Muscle of leg (tissue), 11 donors: ENCODE data around the gene AGAP3. TPM values are rescaled to one million over a fixed set of nuclear protein-coding genes. Genes with fewer than 3 reads are reported as not detected.

Experiments
- DNase-seq: peaks from one replicate; pipeline ENCODE4 v3.0.0; 2013
- H3K27ac ChIP-seq: one replicate; pipeline ENCODE4 v1.5.1; 2013; ENCODE audit warnings: mild to moderate bottlenecking, low read length, control low read depth
- H3K27me3 ChIP-seq: one replicate; pipeline ENCODE4 v1.6.1; 2013; ENCODE audit warnings: low read length; ENCODE audit not compliant: control insufficient read depth, insufficient read depth
- H3K36me3 ChIP-seq: one replicate; pipeline ENCODE4 v1.6.1; 2013; ENCODE audit warnings: low read length; ENCODE audit not compliant: control insufficient read depth, insufficient read depth
- H3K4me1 ChIP-seq: one replicate; pipeline ENCODE4 v1.6.1; 2013; ENCODE audit warnings: low read length; ENCODE audit not compliant: control insufficient read depth, insufficient read depth
- H3K4me3 ChIP-seq: one replicate; pipeline ENCODE4 v1.5.1; 2013; ENCODE audit warnings: low read length, control low read depth
- H3K9me3 ChIP-seq: replicated peaks from 2 replicates; pipeline ENCODE4 v1.6.1; 2013; ENCODE audit warnings: low read depth, low read length; ENCODE audit not compliant: control insufficient read depth
- WGBS: methylation state at CpG from one replicate; pipeline ENCODE4 v1.1.5; 2013; ENCODE audit warnings: missing lambda C conversion rate; ENCODE audit not compliant: insufficient coverage; 5-methylcytosine and 5-hydroxymethylcytosine counted together
- polyA plus RNA-seq, 8 donors: library from polyadenylated mRNA; unstranded; fragments of 120-200 nt; gene quantifications; one replicate each; pipeline versions ENCODE4 v1.2.1 to v1.2.3, GENCODE V29; 2013; ENCODE audit warnings: inconsistent platforms in 1 of 8, low replicate concordance in 1 of 8; ENCODE audit not compliant: insufficient read length in 8 of 8, insufficient read depth in 1 of 8
- total RNA-seq: library from RNA; stranded (reverse); fragments of 120-200 nt; gene quantifications from one replicate; pipeline ENCODE4 v1.2.4, GENCODE V29; 2013

AGAP3 gene
- total and polyA plus RNA-seq, 9 donors, result 37.0 to 95.4 (median 74.6) TPM

- Histone ChIP-seq H3K9me3 (no peaks in the 10 kb centered on the region), H3K27me3 (peaks cover 3% of the 10 kb centered on the region), H3K4me3 (no peak overlapping the region), H3K36me3 (peaks cover 13% of the 10 kb centered on the region), H3K27ac (no peak overlapping the region), H3K4me1 (peaks cover 34% of the 10 kb centered on the region)
- 31% methylated on average over 20 of the region's 20 CpGs for WGBS
- DNase-seq, result peak; percentile 80
Measured at GRCh38 chr7:151110941-151111645, 24.8 kb downstream of the AGAP3 start.

GRCh38 chr7:151113344-151114150 is 27.3 kb downstream of the AGAP3 start:
- Histone ChIP-seq H3K9me3 (no peaks in the 10 kb centered on the region), H3K36me3 (peaks cover 35% of the 10 kb centered on the region), H3K4me1 (peaks cover 27% of the 10 kb centered on the region), H3K27ac (peak overlapping the region; percentile 22), H3K27me3 (peaks cover 3% of the 10 kb centered on the region), H3K4me3 (no peak overlapping the region)
- no peak for DNase-seq
- 62% methylated on average over 10 of the region's 13 CpGs for WGBS

GRCh38 chr7:151114151-151115090 is 28.1 kb downstream of the AGAP3 start:
- no peak overlapping the region for H3K4me3 ChIP-seq
- H3K4me1 ChIP-seq, result peaks cover 27% of the 10 kb centered on the region
- peaks cover 40% of the 10 kb centered on the region for H3K36me3 ChIP-seq
- DNase-seq, result no peak
- H3K27ac ChIP-seq, result no peak overlapping the region
- H3K9me3 ChIP-seq, result no peaks in the 10 kb centered on the region
- peaks cover 3% of the 10 kb centered on the region for H3K27me3 ChIP-seq
- 15% methylated on average over 89 of the region's 101 CpGs for WGBS

- H3K9me3 ChIP-seq, result no peaks in the 10 kb centered on the region
- WGBS, result 2% methylated on average over 114 of the region's 114 CpGs
- no peak overlapping the region for H3K27ac ChIP-seq
- H3K4me1 ChIP-seq, result peaks cover 27% of the 10 kb centered on the region
- peaks cover 49% of the 10 kb centered on the region for H3K36me3 ChIP-seq
- H3K4me3 ChIP-seq, result no peak overlapping the region
- peaks cover 3% of the 10 kb centered on the region for H3K27me3 ChIP-seq
- peak; percentile 57 for DNase-seq
Measured at GRCh38 chr7:151115121-151115835, 29.0 kb downstream of the AGAP3 start.

- Histone ChIP-seq H3K4me1 (peaks cover 21% of the 10 kb centered on the region), H3K36me3 (peaks cover 55% of the 10 kb centered on the region), H3K4me3 (no peak overlapping the region), H3K27ac (no peak overlapping the region), H3K27me3 (peaks cover 3% of the 10 kb centered on the region), H3K9me3 (no peaks in the 10 kb centered on the region)
- DNase-seq, result no peak
- WGBS, result 65% methylated on average over 10 of the region's 14 CpGs
Measured at GRCh38 chr7:151115836-151116418, 29.7 kb downstream of the AGAP3 start.

GRCh38 chr7:151116603-151117440 is 30.5 kb downstream of the AGAP3 start:
- Histone ChIP-seq H3K4me1 (peaks cover 18% of the 10 kb centered on the region), H3K27me3 (peaks cover 3% of the 10 kb centered on the region), H3K27ac (no peak overlapping the region), H3K9me3 (no peaks in the 10 kb centered on the region), H3K4me3 (no peak overlapping the region), H3K36me3 (peaks cover 64% of the 10 kb centered on the region)
- WGBS, result 91% methylated on average over 17 of the region's 27 CpGs
- no peak for DNase-seq

- Histone ChIP-seq H3K4me3 (no peak overlapping the region), H3K36me3 (peaks cover 64% of the 10 kb centered on the region), H3K27ac (no peak overlapping the region), H3K9me3 (no peaks in the 10 kb centered on the region), H3K27me3 (peaks cover 3% of the 10 kb centered on the region), H3K4me1 (peaks cover 18% of the 10 kb centered on the region)
- 92% methylated on average over 6 of the region's 12 CpGs for WGBS
- DNase-seq, result no peak
Measured at GRCh38 chr7:151117565-151117964, 31.3 kb downstream of the AGAP3 start.

- H3K27me3 ChIP-seq, result peaks cover 3% of the 10 kb centered on the region
- H3K27ac ChIP-seq, result no peak overlapping the region
- 90% methylated on average over 37 of the region's 38 CpGs for WGBS
- no peaks in the 10 kb centered on the region for H3K9me3 ChIP-seq
- no peak overlapping the region for H3K4me3 ChIP-seq
- DNase-seq, result no peak
- H3K36me3 ChIP-seq, result peaks cover 71% of the 10 kb centered on the region
- H3K4me1 ChIP-seq, result peaks cover 17% of the 10 kb centered on the region
Measured at GRCh38 chr7:151118108-151119054, 32.1 kb downstream of the AGAP3 start.
